Endodermal cell (in vitro differentiated cells): Measurements from ENCODE around the gene ADGRB2. TPM values are rescaled to one million over a fixed set of nuclear protein-coding genes. Genes with fewer than 3 reads are reported as not detected.

Experiments used
- DNase-seq: peaks from one replicate; pipeline ENCODE4 v3.0.0-alpha.2; 2017
- H3K27ac ChIP-seq: 2 replicates; pipeline ENCODE4 v1.5.1; 2013; ENCODE audit warnings: mild to moderate bottlenecking, low read depth, low read length, moderate library complexity
- H3K27me3 ChIP-seq: 2 replicates; pipeline ENCODE4 v1.6.1; 2013; ENCODE audit warnings: mild to moderate bottlenecking, low read length, moderate library complexity; ENCODE audit not compliant: insufficient read depth, control insufficient read depth, poor library complexity, severe bottlenecking
- H3K36me3 ChIP-seq: 2 replicates; pipeline ENCODE4 v1.7.0; 2013; ENCODE audit warnings: mild to moderate bottlenecking, low read length, moderate library complexity; ENCODE audit not compliant: control insufficient read depth, insufficient read depth
- H3K4me1 ChIP-seq: one replicate; pipeline ENCODE4 v1.7.0; 2013; ENCODE audit warnings: low read length; ENCODE audit not compliant: control insufficient read depth, insufficient read depth
- H3K4me3 ChIP-seq: 2 replicates; pipeline ENCODE4 v1.5.1; 2013; ENCODE audit warnings: mild to moderate bottlenecking, low read length, moderate library complexity
- H3K9ac ChIP-seq: 2 replicates; pipeline ENCODE4 v1.6.1; 2013; ENCODE audit warnings: mild to moderate bottlenecking, low read length, moderate library complexity; ENCODE audit not compliant: poor library complexity, severe bottlenecking; ENCODE audit errors: extremely low read depth
- H3K9me3 ChIP-seq: 2 replicates; pipeline ENCODE4 v1.6.1; 2013; ENCODE audit warnings: mild to moderate bottlenecking, low read length, moderate library complexity; ENCODE audit not compliant: control insufficient read depth
- H3K27ac Mint-ChIP-seq: 2 replicates; pipeline ENCODE4 v1.8.0; 2020; ENCODE audit warnings: mixed read lengths
- H3K27me3 Mint-ChIP-seq: 2 replicates; pipeline ENCODE4 v1.8.0; 2021; ENCODE audit warnings: mild to moderate bottlenecking, mixed read lengths; ENCODE audit not compliant: insufficient read depth
- H3K36me3 Mint-ChIP-seq: 2 replicates; pipeline ENCODE4 v1.8.0; 2020; ENCODE audit warnings: low read depth, mixed read lengths
- H3K4me1 Mint-ChIP-seq: 2 replicates; pipeline ENCODE4 v1.8.0; 2020; ENCODE audit warnings: mixed read lengths
- H3K4me3 Mint-ChIP-seq: 2 replicates; pipeline ENCODE4 v1.8.0; 2020; ENCODE audit warnings: mild to moderate bottlenecking, moderate library complexity, mixed read lengths
- H3K9me3 Mint-ChIP-seq: 2 replicates; pipeline ENCODE4 v1.8.0; 2020; ENCODE audit warnings: mild to moderate bottlenecking, mixed read lengths
- WGBS, 2 experiments: methylation state at CpG; one replicate each; pipeline versions ENCODE4 v1.1.5 to v1.1.7; 2013; ENCODE audit warnings: missing lambda C conversion rate in 2 of 2, mixed read lengths in 1 of 2; ENCODE audit not compliant: insufficient coverage in 1 of 2, insufficient read length in 1 of 2; 5-methylcytosine and 5-hydroxymethylcytosine counted together
- total RNA-seq, 2 donors: library from RNA; stranded (reverse); fragmentation: NEBNext Ultra II Directional in 1 of 2; extraction: Animal tissue kit (Norgen Biotek cat#: 25700) in 1 of 2; gene quantifications; 2 replicates in 1 of 2; 3 replicates in 1 of 2; pipeline ENCODE4 v1.2.1, GENCODE V29; 2021
- TF ChIP-seq, protein P1 (sequence below): fragments of 200-600 bp; sonication (generic); conservative IDR thresholded peaks from 2 replicates; pipeline ENCODE4 v1.5.0; 2021; ENCODE audit warnings: antibody characterized with exemption, mild to moderate bottlenecking

ADGRB2 gene
- total RNA-seq, 2 donors from 2014 or later: 13.1 to 22.7 TPM

DNA sequence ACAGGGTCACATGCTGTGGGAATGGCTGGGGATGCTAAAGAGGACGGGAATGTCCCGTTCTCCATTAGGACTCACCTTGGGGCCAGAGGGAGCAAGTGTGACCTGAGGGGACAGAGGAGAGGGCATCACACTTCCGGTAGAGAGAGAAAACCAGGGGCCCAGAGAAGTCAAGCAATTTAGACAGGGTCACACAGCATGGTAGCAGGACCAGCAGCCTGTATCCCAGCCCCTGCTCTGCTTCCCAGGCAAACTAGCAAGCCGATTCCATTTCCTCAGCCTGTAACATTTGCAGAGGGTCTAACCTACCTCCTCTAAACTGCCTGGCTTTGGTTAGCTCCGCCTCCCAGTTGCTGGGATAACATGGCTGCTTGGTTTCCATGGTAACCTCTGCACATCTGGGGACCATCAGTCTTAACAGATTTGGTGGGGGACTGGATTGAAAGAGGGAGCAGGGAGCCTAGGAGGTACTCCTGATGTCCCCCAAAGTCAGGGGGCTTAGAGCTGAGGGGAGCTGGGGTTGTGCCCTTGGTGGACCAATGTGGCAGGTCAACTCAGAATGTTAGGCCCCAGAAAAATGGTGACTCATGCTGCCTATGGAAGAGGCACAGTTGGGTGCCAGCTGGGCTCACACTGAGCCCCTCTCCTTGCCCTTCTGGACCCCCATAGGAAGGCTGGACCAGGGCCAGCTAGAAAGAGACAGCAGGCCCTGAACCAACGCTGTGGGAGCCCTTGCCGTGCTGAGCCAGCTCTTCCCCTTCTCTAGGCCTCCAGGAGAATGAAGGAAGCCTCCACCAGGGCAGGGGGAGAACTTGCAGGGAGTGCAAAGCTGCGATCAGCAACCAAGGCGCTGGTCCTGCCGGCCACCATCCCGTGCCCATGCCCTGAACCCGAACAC, 69.8 kb downstream of the ADGRB2 start:
- Histone ChIP-seq H3K4me3 (no peak overlapping the region), H3K4me1 (no peaks in the 10 kb centered on the region), H3K9ac (no peak overlapping the region), H3K9me3 (no peaks in the 10 kb centered on the region), H3K36me3 (no peaks in the 10 kb centered on the region), H3K27ac (no peak overlapping the region), H3K27me3 (no peaks in the 10 kb centered on the region)
- Mint-ChIP-seq H3K4me3 (no peak overlapping the region), H3K27ac (no peak overlapping the region), H3K36me3 (no peaks in the 10 kb centered on the region), H3K27me3 (no peaks in the 10 kb centered on the region), H3K9me3 (no peaks in the 10 kb centered on the region), H3K4me1 (no peaks in the 10 kb centered on the region)
- DNase-seq: no peak
- TF ChIP-seq, protein P1, sequence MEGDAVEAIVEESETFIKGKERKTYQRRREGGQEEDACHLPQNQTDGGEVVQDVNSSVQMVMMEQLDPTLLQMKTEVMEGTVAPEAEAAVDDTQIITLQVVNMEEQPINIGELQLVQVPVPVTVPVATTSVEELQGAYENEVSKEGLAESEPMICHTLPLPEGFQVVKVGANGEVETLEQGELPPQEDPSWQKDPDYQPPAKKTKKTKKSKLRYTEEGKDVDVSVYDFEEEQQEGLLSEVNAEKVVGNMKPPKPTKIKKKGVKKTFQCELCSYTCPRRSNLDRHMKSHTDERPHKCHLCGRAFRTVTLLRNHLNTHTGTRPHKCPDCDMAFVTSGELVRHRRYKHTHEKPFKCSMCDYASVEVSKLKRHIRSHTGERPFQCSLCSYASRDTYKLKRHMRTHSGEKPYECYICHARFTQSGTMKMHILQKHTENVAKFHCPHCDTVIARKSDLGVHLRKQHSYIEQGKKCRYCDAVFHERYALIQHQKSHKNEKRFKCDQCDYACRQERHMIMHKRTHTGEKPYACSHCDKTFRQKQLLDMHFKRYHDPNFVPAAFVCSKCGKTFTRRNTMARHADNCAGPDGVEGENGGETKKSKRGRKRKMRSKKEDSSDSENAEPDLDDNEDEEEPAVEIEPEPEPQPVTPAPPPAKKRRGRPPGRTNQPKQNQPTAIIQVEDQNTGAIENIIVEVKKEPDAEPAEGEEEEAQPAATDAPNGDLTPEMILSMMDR: no peak
- WGBS, 2 experiments: 90 to 92% methylated on average over 10 to 12 of the region's 12 CpGs

DNA sequence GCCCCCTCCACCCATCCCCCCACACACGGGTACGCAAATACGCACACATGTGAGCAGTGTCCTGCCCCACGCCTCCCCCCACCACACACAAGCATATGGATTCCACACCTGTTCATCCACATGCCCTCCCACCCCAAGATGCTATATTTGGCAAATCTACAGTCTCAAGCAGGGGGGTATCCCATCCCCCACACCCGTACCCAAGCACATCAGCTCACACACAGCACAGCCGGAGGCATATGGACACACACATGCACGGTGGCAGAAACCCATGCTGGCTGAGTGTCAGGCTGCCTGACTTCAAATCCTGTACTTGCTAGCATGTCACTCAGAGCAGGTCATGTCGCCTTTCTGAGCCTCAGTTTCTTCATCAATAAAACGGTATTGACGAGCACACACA, 70.9 kb downstream of the ADGRB2 start:
- H3K36me3 Mint-ChIP-seq: no peaks in the 10 kb centered on the region

DNA sequence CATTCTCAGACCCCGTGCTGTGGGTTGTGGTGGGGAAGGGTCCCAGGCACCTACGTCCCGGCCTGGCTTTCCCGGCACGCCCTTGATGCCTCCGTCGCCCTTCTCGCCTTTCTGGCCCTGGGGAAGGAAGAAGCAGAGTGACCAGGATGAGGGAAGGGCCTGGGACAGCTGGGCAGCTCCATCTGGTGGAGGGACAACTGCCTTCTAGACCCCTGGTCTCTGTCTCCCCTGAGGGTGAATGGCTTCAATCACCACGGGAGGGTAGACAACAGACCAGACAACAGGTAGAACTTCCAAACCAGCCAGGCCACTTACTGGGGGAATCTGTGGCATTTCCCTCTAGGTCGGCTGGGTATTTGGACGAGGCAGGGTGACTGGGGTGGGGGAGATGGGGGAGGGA, 72.2 kb downstream of the ADGRB2 start:
- Histone ChIP-seq H3K9me3 (no peaks in the 10 kb centered on the region), H3K27me3 (no peaks in the 10 kb centered on the region), H3K9ac (no peak overlapping the region), H3K4me1 (no peaks in the 10 kb centered on the region), H3K27ac (no peak overlapping the region), H3K36me3 (no peaks in the 10 kb centered on the region), H3K4me3 (no peak overlapping the region)
- no peak overlapping the region for H3K4me3 Mint-ChIP-seq
- no peak for DNase-seq
- H3K27me3 Mint-ChIP-seq: no peaks in the 10 kb centered on the region
- H3K36me3 Mint-ChIP-seq: no peaks in the 10 kb centered on the region
- H3K4me1 Mint-ChIP-seq: no peaks in the 10 kb centered on the region
- TF ChIP-seq, protein P1: peak; percentile 56
- 87 to 91% methylated on average over 4 to 11 of the region's 11 CpGs for WGBS, 2 experiments
- H3K27ac Mint-ChIP-seq: no peak overlapping the region
- H3K9me3 Mint-ChIP-seq: no peaks in the 10 kb centered on the region

More for the DNA sequence above, 70.9 kb downstream of the ADGRB2 start:
- WGBS, 2 experiments: 90% methylated on average over 7 to 10 of the region's 10 CpGs
- H3K27me3 ChIP-seq: no peaks in the 10 kb centered on the region
- TF ChIP-seq, protein P1: no peak
- no peaks in the 10 kb centered on the region for H3K36me3 ChIP-seq
- H3K27me3 Mint-ChIP-seq: no peaks in the 10 kb centered on the region
- no peak for DNase-seq
- H3K27ac ChIP-seq: no peak overlapping the region
- no peaks in the 10 kb centered on the region for H3K4me1 Mint-ChIP-seq
- no peak overlapping the region for H3K4me3 Mint-ChIP-seq
- H3K4me1 ChIP-seq: no peaks in the 10 kb centered on the region
- no peak overlapping the region for H3K27ac Mint-ChIP-seq
- H3K9me3 ChIP-seq: no peaks in the 10 kb centered on the region
- H3K9ac ChIP-seq: no peak overlapping the region
- H3K9me3 Mint-ChIP-seq: no peaks in the 10 kb centered on the region
- H3K4me3 ChIP-seq: no peak overlapping the region
